Fibroblast of pulmonary artery (primary cell): ENCODE data around the gene NET1.

Experiments
- DNase-seq: peaks from one replicate; pipeline ENCODE4 v3.0.0-alpha.2; 2010; ENCODE audit warnings: low read depth
- H3K4me3 ChIP-seq: replicated peaks from 2 replicates; pipeline ENCODE4 v1.5.1; 2011; ENCODE audit warnings: low read depth, mild to moderate bottlenecking, control low read depth, low read length, moderate library complexity
- TF ChIP-seq, protein P1 (sequence below): IDR thresholded peaks from 2 replicates; pipeline ENCODE4 v1.5.1; 2011; ENCODE audit warnings: mild to moderate bottlenecking, control low read depth, low read length, inconsistent platforms; ENCODE audit errors: missing control alignments

NET1 gene

DNA sequence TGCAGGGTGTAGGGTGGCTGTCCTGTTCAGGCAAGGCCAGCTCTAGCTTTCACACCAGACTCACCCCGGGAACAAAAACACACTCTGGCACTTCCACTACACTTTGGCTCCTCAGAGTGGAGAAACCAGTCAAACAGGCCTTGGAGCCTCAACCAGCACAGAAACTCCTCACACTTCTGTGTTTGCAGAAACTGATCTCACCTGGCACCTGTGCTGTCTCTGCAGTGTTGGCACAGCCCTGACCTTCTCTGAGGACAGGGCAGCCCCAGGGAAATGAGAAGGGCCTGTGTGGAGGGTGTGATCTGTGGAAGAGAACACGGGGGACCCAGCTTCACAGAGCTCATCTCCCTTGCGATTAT, 91.1 kb downstream of the NET1 start:
- no peak overlapping the region for H3K4me3 ChIP-seq
- no peak for DNase-seq
- TF ChIP-seq, protein P1, sequence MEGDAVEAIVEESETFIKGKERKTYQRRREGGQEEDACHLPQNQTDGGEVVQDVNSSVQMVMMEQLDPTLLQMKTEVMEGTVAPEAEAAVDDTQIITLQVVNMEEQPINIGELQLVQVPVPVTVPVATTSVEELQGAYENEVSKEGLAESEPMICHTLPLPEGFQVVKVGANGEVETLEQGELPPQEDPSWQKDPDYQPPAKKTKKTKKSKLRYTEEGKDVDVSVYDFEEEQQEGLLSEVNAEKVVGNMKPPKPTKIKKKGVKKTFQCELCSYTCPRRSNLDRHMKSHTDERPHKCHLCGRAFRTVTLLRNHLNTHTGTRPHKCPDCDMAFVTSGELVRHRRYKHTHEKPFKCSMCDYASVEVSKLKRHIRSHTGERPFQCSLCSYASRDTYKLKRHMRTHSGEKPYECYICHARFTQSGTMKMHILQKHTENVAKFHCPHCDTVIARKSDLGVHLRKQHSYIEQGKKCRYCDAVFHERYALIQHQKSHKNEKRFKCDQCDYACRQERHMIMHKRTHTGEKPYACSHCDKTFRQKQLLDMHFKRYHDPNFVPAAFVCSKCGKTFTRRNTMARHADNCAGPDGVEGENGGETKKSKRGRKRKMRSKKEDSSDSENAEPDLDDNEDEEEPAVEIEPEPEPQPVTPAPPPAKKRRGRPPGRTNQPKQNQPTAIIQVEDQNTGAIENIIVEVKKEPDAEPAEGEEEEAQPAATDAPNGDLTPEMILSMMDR = no peak

DNA sequence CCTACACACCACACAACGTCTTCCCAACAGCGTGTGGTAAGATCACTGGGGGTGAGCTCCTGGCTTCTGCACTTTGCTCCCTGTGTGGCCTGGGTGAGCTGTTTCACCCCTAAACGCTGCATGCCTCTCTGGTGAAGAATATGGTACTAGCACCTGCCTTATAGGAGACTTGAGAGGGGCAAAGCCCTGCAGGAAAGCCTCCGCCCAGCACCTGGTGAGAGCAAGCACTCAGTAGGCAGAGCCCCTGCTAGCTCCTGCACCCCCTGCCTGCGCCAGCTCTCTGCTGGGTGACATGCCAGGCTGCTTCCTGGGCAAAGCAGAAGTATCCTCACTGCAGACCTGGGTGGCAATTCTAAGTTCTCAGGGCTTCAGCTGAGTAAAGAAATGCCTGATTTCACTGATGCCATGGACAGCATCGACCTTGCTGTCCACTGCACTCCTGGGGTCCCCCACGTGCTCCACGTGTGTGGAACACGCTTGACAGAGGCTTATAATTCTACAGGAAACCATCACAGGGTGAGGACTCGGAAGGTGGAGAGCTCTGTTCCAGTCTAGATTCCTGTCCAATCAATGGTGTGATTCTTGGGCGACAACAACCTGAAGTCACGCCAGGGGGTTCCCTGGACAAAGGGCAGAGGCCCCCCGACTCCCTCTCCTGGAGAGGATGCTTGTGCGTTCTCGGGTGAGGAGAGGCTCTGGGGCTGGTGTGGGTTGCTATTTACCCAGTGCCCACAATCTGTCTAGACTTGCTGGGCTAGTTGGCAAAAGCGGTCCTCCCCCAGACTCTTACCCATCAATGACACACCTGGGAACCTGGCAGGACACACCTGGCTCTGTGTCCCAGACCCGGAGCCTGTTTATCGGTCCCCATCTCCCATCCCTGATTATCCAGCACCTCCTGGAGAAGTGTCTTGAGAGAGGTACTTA, 92.1 kb downstream of the NET1 start:
- no peak overlapping the region for H3K4me3 ChIP-seq
- DNase-seq = no peak
- TF ChIP-seq, protein P1 = no peak

DNA sequence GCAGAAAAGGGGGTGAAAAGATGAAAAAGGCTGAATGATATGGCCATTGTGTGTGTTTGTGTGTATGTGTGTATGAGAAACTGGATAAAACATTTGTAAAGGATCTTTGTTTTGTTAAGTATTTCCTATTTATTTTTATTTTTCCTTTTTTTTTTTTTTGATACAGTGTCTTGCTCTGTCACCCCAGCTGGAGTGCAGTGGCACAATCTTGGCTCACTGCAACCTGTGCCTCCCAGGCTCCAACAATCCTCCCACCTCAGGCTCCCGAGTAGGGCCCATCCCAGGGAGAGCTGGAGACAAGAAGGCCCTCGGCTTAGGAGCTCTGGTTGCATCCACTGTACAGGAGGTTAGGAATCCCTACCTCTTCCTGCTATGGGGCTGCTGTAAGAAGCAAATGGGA, 93.9 kb downstream of the NET1 start:
- TF ChIP-seq, protein P1 = no peak

DNA sequence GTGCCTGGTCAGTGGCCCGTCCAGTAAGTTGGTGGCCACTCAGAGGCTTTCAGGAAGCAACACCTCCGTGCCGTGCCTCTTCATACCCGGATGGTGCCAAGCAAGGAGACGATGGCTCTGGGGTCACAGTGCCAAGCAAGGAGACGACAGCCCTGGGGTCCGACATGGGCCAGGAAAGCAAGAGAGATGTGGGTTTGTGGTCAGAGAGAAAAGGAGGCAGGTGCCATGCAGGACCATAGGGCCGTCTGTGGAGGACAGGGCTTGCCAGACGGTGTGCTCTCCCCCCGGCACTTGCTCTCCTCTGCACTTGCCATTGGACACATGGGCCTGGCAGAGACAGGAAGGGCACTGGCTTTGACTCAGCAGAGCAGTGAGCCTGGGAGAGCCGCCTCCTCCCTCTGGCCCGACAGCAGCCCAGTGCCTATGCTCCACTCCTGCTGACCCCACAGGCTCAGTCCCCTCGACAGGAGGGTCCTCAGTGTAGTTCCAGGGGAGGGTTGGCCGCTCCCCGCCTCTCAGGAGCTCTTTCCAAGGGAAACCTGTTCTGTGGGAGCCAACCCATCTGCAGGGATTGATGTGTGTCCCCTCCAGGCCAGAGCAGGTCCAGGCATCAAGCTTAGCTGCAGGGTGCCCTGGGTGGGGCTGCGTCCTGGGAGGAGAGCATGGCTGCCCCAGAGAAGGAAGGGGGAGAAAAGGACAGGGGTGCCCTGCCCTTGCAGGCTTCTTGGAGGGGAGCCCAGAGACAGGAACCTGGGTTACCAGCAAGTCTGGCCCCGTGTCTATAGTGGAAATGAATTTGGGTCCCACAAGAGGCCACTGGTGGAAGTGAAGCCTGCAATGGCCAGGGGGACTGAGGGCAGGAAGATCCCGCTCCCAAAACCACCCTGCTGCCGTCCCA, 94.6 kb downstream of the NET1 start:
- TF ChIP-seq, protein P1 = no peak
- DNase-seq = no peak
- H3K4me3 ChIP-seq = no peak overlapping the region

More for the DNA sequence above, 93.9 kb downstream of the NET1 start:
- H3K4me3 ChIP-seq = no peak overlapping the region
- no peak for DNase-seq

DNA sequence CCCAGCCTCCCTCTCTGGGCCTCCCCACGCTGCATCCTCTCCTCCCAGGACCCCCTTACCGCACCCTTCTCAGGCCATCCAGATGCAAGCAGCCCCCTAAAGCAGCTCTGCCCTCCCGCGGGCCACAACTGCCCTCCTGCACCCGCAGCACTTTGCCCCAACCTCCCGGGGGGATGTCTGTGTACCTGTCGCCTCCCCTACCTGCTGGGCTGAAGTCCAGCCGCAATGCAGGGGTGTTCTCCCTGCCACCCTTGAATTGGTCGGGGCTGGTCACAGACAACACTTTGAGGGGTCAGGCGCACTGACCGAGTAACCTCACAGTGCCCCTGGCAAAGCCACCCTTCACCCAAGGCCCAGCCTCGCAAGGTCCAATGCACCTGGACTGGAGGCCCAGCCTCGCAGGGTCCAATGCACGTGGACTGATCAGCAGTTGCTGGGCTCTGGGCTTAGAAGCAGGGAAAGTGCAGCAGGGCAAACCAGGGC, 95.3 kb downstream of the NET1 start:
- no peak overlapping the region for H3K4me3 ChIP-seq
- DNase-seq = no peak
- TF ChIP-seq, protein P1 = no peak

DNA sequence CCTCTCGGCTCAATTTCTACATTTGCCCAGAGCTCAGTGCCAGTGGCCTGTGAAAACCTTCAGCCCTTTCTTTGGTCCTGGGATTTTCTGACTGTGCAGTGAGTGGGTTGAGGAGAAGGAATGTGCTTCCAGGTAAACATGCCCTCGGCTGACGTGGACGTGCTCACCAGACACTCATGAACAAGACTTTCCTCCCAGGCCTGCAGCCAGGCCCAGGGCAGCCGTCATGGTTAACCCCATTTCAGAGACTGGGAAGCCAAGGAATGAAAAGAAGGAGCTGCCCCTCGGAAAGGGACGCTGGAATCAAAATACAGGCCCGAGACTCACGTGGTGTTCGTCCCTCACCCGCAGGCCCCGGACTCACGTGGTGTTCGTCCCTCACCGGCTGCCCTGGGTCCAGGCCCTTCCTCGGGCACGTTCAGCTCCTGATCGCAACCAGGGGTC, 95.8 kb downstream of the NET1 start:
- DNase-seq = no peak
- H3K4me3 ChIP-seq = no peak overlapping the region
- TF ChIP-seq, protein P1 = no peak
